Fibroblast of villous mesenchyme (primary cell): ENCODE data around the gene WRAP73. TPM values are rescaled to one million over a fixed set of nuclear protein-coding genes. Genes with fewer than 3 reads are reported as not detected.

Experiments
- DNase-seq: peaks from one replicate; pipeline ENCODE4 v3.0.0-alpha.2; 2010; ENCODE audit warnings: low read depth
- H3K4me3 ChIP-seq: 2 replicates; pipeline ENCODE4 v1.5.1; 2011; ENCODE audit warnings: low read depth, mild to moderate bottlenecking, low read length
- total RNA-seq: library from RNA; depleted of rRNA; stranded (reverse); fragments of >200 nt; gene quantifications from 2 replicates; pipeline ENCODE4 v1.2.3, GENCODE V29; 2012
- TF ChIP-seq, protein P1 (sequence below): IDR thresholded peaks from 2 replicates; pipeline ENCODE4 v1.5.1; 2012; ENCODE audit warnings: low read depth, mild to moderate bottlenecking, low read length; ENCODE audit not compliant: insufficient read depth

Gene WRAP73
- total RNA-seq, 1 donor: 12.5 TPM

DNA sequence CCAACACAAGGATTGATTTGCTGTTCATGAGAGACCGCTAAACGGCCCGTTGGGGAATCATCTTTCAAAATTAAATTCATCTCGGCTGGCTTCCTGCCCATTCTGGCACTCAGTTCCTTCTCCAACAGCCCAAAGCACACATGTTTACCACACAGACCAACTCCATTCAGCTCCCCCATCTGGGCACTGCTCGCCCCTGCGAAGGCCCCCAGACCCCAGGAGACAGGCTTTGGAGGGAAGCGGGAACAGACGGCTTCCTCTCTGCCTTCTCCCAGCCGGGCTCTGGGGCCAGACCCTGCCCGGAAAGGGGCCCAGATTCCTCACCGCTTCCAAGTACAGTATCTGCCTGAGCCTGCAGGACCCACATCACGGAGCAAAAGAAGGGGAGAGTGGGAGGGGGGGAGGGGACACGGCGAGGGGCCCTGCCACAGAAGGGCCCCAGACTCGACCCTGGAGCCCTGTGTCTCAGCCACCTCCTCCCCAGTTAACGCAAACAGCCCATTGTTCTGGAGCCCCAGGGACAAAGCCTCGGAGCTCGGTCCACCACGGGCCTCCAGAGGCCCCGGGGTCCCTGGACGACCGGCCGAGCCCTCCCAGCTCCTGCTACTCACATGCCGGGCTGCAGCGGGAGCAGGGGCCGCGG is 39.3 kb downstream of the WRAP73 start:
- H3K4me3 ChIP-seq: peak overlapping the region; percentile 41
- DNase-seq: no peak
- TF ChIP-seq, protein P1, sequence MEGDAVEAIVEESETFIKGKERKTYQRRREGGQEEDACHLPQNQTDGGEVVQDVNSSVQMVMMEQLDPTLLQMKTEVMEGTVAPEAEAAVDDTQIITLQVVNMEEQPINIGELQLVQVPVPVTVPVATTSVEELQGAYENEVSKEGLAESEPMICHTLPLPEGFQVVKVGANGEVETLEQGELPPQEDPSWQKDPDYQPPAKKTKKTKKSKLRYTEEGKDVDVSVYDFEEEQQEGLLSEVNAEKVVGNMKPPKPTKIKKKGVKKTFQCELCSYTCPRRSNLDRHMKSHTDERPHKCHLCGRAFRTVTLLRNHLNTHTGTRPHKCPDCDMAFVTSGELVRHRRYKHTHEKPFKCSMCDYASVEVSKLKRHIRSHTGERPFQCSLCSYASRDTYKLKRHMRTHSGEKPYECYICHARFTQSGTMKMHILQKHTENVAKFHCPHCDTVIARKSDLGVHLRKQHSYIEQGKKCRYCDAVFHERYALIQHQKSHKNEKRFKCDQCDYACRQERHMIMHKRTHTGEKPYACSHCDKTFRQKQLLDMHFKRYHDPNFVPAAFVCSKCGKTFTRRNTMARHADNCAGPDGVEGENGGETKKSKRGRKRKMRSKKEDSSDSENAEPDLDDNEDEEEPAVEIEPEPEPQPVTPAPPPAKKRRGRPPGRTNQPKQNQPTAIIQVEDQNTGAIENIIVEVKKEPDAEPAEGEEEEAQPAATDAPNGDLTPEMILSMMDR: no peak

DNA sequence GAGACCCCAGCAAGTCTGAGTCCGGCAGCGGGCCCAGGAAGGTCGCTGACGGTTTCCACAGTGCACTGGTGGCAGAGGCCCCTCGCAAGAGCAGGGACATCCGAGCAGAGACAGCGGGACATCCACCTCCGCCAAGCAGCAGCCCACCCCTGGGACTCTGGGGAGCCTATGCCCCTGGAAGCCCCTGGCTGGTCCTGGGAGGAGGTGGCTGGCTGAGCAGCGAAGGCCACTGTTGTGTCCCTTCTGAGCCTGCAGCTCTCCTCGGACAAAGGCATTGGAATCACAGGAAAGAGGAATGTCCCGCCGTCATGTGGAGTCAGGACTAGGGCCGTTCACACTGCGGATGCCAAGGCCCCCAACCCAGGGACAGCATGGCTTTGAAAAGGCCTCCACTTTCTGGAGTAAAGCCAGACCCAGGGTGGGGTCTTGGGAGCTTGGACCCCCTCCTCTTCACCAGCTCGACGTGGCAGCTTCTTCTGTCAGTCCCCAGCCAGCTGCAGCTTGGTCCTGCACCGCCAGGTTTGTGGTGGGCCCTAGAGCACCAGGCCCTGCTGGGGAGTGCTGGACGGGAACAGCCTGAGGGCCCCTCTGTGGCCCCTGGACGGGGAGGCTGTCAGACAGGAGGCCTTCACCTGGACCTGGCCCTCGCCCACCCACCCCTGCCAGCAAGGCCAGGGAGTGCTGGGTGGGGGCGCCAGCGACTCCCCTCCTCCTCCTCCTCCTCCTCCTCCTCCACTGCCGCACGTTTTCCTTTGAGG is 40.0 kb downstream of the WRAP73 start:
- no peak overlapping the region for H3K4me3 ChIP-seq
- no peak for DNase-seq
- TF ChIP-seq, protein P1: no peak

DNA sequence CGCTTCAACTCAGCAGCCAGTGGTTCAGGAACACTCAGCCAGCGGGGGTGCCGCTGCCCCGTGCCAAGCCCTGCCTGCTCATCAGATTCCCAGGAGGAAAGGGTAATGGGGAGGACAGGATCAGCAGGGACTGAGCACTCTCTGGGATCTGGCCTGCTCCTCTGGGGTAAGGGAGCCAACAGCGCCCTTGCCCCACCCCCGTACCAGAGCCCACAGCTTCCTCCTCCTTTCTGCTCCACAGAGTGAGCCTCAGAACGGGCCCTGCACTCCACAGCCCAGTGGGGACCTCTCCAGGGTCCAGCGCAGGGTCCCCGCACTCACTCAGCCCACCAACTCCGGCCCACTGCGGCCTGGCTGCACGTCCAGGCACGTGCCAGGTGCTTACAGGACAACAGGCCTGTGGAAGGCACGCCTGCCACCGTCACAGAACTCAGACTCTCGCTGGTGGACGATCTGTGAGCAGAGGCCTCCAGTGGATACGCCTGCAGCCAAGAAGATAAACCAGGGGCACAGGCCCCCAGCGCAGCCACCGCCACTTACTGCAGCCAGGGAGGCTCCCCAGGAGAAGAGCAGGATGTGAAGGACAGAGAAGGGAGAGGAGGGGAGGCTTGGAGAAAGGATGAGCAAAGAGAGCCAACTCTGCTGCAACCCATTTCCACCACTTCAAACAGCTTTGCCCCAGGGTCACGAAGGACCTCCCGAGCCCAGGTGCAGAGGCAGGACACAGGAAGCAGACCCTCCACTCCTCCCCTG is 40.7 kb downstream of the WRAP73 start:
- no peak overlapping the region for H3K4me3 ChIP-seq
- no peak for DNase-seq
- TF ChIP-seq, protein P1: no peak

DNA sequence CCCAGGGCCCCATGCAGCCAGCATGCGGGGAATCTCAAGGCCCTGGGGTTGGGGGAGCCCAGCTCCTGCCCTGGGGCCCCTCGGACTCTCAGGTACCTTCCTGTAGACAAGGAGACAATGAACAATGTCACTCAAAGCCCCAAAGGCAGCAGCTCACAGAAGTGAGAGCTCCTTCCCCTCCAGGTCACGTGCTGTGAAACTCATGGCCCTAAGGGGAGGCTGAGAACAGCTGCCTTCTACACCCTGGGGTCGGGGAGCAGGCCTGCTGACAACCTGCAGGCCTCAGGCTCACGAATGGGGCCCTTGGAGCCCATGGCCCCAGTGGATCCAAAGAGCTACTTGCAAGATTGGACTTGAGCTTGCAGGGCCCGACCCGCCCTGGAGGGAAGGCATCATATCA is 41.7 kb downstream of the WRAP73 start:
- no peak overlapping the region for H3K4me3 ChIP-seq
- TF ChIP-seq, protein P1: no peak
- no peak for DNase-seq

DNA sequence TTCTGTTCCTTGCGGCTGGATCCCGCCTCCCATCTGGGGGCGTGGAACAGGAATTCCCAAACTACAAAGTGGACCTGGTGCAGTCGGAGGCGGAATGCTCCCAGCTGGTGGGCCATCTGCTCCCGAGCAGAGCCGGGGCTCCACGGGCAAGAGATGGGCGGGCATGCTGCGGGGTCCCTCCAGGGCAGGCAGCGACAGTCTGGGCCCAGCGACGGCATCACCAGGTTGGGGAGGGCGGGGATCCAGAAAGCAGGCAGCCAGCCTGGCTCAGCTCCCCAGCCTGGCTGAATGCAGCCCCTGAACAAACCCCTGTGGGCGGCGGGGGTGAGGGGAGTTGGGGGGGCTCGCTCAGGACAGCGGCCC is 42.2 kb downstream of the WRAP73 start:
- TF ChIP-seq, protein P1: no peak

DNA sequence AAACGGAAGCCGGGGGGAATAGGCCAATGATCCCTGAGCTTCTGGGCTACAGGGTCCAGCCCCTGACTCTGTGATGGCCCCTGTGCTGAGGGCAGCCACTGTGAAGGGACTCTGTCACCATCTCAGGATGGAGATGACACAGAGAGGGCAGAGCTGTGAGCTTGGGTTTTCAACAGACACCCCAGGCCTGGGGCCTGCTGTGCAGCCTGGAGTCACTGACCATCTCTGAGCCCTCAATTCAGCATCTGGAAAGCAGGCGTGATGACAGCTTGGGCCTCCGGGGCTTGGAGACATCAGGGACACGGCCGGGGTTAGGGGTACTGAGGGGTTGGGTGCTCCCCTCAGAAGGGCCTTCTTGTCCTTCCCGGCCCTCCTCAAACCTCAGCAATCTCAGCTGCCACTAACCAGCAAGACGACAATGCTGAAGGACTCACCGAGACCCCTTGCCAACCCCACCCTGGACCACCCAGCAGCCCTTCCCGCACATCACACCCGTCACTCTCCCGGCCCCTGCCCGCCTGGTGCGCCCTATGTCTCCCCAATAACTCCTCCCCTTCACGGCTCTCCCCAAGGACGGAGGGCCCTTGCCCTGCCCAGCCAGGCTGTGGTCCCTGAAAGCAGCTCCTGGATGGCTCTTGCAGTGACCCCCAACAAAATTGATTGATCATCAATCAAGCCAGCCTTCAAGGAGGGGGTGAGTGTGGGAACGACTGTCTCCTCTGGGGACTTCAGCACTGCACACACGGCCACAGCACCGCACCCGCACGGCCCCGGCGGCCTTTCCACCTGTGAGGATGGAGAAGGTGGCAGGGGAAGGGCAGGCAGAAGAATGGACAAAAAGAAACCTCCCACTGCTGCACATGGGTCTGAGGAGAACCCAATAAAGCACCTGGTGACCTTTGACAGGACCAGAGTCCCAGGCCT is 42.9 kb downstream of the WRAP73 start:
- TF ChIP-seq, protein P1: no peak
- H3K4me3 ChIP-seq: no peak overlapping the region

More for the DNA sequence above, 42.2 kb downstream of the WRAP73 start:
- no peak for DNase-seq
- H3K4me3 ChIP-seq: no peak overlapping the region

More for the DNA sequence above, 42.9 kb downstream of the WRAP73 start:
- no peak for DNase-seq
